GM19467 (cell line): ENCODE measurements around the gene MYO3B.
"Not testable (repeated sequence)": the region's sequence is repeated elsewhere in the genome, so short reads cannot be mapped to it uniquely, and the experiment has no call there.

Experiments used
- ATAC-seq: cut with Tn5 transposase; IDR thresholded peaks from one replicate; pipeline ENCODE4 v1.9.1; 2021; ENCODE audit warnings: mild to moderate bottlenecking, moderate library complexity; ENCODE audit not compliant: unreplicated experiment

MYO3B gene

GRCh38 chr2:170255971-170256370, 78.0 kb downstream of the MYO3B start:
- no peak for ATAC-seq

GRCh38 chr2:170258382-170258781, 80.4 kb downstream of the MYO3B start:
- no peak for ATAC-seq

GRCh38 chr2:170260188-170260587, 82.2 kb downstream of the MYO3B start:
- no peak for ATAC-seq

DNA sequence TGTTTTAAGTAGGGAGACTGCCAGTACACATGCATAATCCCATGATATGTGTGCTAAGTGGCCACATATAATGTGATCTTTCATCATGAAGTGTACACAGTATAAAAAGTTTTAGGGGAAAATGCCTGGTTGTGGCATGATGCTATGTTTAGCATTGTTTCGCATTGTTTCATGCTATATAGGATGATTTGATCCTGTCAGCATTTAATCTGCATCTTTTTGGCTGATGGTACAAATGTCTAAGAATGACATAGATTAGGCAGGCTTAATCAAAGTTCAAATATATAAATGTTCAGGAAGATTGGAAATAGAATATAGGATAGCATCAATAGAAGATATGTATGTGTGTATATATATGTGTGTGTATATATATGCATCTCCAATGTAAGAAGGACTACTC, 83.6 kb downstream of the MYO3B start:
- no peak for ATAC-seq

- no peak for ATAC-seq
Measured at GRCh38 chr2:170262343-170262742, 84.4 kb downstream of the MYO3B start.

DNA sequence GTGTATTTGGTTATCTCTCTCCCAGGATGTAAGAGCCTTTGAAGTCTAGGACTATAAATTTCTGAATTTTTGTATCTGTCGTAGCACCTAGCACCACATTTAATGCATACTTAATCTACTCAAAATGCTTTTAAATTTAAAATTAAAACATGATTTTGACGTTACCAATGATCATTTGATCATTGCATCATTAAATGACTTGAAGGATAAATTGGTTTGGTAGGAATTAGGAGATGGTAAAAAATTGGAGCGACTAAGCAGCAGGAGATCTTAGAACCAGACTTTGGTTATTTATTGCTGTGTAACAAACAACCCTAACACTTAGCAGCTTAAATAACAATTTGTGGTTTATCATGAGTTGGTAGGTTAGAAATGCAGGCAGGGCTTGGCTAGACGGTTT, 84.9 kb downstream of the MYO3B start:
- ATAC-seq: no peak

GRCh38 chr2:170263728-170264521, 86.0 kb downstream of the MYO3B start:
- ATAC-seq: not testable (repeated sequence)

DNA sequence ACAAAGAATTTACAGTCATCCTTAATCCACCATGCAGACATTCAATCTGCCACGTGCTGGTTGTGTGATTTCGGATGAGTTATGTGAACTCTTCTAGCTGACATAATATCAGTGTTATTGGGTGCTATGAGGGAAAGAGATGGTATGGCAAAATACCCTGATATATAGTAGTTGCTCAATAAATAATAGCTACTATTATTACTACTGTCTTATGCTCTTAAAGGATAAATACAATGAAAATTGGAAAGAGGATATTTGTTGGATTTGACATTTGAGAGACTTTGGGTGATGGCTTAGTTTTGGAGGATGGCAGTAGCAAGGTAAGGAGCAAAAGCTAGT, 86.5 kb downstream of the MYO3B start:
- ATAC-seq: no peak

DNA sequence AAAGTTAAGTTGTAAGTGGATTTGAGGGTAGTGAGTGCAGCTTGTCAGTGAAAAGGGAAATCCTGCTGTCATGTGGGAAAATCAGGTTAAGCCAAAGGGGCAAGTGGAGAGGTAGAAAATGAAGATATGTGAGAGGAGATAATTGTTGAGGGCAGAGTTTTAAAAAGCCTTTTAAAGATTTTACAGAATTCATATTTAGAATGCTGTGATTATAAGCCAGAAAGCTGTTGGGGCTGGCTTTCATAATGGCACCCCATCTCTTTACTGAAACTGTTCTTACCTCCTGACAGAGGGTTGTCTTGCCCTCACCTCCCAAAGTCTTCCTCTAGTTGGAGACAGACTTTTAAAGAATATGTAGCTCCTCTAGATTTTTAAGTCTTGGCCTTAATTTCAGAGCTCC, 86.9 kb downstream of the MYO3B start:
- ATAC-seq: no peak

DNA sequence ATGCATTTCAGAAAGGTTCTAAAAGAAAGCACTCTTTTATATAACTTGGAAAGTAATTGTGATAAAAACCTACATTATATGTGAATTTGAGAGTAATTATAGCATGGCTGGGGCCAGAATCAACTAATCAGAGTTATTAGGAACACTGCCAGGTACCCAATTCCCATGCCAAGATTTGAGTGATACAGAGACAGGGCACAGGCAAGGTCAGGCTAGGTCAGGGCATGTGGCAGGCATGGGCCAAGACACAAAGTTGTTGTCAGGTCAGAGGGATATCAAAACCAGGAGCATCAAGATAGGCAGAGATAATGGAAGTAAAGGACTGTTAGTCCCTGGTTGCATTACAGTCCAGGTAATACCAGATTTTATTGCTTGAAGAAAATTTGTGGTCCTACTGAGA, 87.4 kb downstream of the MYO3B start:
- no peak for ATAC-seq

DNA sequence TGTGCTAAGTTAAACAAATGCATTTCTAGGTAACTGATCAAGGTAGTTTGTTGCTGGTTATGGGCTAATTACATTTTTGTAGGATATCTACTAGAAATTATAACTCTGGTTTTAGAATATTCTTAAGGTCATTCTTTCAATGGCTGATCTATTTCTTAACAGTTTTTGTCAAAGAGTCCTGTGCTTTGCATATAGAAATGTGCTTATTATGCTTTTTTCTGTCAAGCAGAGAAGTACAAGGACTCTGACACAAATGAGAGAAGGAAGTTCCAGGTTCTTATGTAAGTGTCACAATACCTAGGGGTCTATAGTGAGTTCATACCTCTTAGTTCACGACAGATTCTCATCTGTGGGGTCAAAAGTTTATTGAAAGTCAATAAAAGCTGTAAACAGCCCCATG, 88.4 kb downstream of the MYO3B start:
- no peak for ATAC-seq

DNA sequence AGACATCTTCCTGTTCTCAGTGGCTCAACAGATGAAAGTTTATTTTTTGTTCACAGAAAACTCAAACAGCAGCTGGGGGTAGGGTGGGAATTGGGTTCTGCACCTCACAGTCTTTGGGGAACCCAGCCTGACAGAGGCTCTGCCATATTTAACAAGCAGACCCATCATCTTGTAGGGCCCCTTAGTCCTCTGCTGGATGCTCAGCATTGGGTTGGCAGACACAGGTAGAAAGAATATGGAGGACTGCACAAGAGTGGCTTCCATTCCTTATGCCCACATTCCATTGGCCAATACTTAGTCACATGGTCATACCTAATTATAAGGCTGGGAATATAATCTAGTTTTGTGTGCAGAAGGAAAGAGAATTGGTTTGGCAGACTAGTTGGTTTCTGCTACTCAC, 89.1 kb downstream of the MYO3B start:
- ATAC-seq: no peak

DNA sequence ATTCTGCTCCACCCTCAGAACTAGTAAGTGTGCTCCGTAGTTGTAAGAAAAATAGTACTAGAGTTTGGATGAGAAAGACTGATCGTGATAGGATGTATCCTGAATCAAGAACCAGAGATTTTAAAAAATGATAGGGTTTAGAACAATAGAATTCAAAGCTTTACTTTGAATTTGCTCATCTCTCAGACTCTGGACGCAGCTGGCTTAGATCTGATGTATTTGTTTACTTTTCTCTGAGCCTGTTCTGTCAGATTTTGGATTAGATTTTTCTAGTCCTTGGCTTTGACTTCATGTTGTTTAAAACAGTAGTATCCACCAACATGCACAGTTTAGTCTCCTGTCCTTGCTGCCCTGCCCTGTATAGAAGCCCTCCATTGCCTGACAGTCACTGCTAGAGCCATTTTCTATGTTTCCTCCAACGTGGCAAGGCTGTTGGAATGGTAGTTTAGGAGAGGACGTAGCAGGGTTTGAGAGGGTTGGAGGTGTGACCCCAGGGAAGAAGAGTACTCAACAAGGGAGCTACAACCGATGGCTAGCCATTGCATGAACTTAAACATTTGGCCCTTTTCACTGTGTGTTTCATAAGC, 92.4 kb downstream of the MYO3B start:
- no peak for ATAC-seq

DNA sequence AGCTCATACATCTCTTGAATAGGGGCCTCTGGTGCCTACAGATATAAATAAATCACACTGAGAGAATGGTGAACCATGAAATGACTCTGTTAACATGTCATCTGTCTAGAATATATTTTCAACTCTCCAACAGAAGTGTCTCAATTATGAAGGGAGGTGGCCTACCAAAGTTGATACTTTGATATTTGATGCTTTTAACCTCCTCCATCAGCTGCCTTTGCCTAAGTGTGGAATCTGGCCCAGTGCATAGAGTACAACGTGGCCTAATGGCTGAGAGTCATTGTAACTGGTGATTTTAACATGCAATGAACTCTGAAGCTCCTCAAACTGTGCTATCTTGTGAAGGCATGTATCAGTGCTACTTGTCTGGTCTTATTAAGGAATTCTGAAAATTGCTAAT, 93.4 kb downstream of the MYO3B start:
- ATAC-seq: no peak

DNA sequence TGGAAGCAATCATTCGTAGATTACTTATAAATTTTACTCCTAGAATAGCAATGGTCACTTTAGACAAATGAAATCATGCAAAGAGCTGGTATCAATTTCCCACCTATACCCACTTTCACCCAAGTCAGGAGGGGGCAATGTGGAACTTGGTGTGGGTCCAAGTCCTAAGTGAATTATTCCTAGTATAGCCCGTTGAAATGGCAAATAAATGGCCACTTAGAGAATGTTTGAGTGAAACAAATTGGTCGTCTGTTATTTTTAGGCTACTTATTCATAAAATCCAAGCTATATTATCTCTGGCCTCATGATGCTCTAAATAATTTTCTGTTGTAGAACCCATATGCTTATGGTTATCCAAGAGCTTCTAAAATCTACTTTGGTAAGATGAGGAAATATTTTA, 98.1 kb downstream of the MYO3B start:
- no peak for ATAC-seq

- ATAC-seq: no peak
Measured at GRCh38 chr2:170276925-170277629, 99.1 kb downstream of the MYO3B start.

DNA sequence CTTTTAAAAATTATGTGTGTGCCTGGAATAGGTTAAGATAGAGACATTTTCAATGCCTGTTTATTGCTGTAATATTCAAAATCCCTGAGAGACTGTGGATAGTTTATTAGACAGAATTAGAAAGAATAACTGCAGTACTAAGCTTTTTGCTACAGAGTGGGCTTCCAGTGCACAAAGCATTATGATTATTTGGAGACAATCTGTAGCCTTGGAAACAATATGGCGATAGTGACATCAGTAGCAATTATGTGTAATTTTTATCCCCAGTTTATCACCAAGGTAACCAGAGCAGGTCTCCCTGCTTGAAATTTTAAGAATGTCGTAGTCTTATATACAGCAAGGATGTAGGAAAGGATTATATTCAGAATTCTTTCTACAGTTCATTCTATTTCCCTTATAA, 100.0 kb downstream of the MYO3B start:
- ATAC-seq: no peak

GRCh38 chr2:170279615-170280014, 101.7 kb downstream of the MYO3B start:
- ATAC-seq: not testable (repeated sequence)

- no peak for ATAC-seq
Measured at GRCh38 chr2:170282851-170283250, 104.9 kb downstream of the MYO3B start.

- no peak for ATAC-seq
Measured at GRCh38 chr2:170284205-170284604, 106.3 kb downstream of the MYO3B start.

DNA sequence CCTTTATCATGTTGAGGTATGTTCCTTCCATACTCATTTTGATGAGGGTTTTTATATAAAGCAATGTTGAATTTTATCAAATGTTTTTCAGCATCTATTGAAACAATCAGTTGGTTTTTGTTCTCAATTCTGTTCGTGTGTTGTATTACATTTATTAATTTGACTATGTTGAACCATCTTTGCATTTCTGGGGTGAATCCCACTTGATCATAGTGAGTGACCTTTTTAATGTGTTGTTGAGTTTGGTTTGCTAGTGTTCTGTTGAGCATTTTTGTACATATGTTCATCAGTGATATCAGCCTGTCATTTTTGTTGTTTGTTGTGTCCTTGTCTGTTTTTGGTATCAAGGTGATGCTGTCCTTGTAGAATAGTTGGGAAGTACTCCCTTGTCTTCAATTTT, 110.9 kb downstream of the MYO3B start:
- ATAC-seq: no peak

- no peak for ATAC-seq
Measured at GRCh38 chr2:170291474-170291873, 113.5 kb downstream of the MYO3B start.
